CD4-positive, alpha-beta T cell treated with Interleukin-6 at 100 ng/mL for 8 hours (primary cell): ENCODE data around the gene ADGRL3.

Experiments used
- DNase-seq: peaks from one replicate; pipeline ENCODE4 v3.0.0-alpha.2; 2020; ENCODE audit warnings: mixed read lengths, low spot score

Gene ADGRL3

DNA sequence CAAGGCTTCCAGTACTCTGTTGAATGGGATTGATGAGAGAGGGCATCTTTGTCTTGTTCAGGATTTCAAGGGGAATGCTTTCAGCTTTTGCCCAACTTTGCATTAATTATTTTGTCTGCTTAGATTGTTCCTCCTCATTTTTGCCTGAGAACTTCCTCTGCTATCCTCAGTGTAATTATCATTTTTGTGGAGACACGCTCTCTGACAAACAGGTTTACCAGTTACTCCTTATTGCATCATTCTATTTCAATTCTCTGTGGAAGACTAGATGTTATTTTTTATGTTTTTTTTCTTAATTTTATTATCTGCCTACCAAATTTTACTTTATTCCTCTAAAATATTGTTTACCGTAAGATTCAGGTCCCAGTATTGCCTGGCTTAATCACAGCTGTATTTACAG is 349.2 kb downstream of the ADGRL3 start:
- no peak for DNase-seq

DNA sequence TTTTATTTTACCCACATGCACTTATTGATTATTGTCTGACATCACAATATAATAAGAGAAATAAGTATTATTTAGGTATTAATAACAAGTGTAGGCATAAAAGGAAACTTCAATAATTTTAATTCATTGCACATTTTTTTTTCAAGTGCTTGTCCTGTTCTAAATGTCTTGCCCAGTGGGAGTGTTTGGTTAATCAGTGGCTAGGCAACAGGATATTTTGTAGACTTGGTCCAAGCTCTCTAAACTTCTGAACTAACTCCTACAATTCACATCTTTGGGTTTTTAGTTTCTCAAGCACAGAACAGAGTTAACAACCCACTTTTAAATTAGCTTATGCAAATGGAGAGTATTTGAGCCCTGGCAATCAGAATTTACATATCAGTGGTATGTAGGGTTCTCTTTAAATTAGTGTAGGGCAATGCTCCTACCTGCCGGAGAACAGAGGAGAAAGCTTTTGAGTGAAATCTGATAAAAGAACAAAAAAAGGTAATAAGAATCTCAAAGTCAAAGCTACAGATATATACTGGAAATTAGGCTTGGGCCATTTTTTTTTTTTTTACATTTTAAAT is 353.5 kb downstream of the ADGRL3 start:
- no peak for DNase-seq

DNA sequence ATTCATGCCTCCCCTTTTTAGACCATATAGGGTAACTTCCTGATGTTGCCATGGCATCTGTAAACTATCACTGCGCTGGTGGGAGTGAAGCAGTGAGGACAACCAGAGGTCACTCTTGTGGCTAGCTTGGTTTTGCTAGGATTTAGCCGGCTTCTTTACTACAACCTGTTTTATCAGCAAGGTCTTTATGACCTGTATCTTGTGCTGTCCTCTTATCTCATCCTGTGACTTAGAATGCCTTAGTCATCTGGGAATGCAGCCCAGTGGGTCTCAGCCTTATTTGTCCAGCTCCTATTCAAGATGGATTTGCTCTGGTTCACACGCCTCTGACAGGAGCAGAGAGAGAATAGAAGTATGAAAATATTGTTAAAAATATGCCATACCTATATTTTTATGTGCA is 355.7 kb downstream of the ADGRL3 start:
- DNase-seq = no peak

GRCh38 chr4:61556277-61556676 is 356.2 kb downstream of the ADGRL3 start:
- DNase-seq = no peak

- no peak for DNase-seq
Observed at GRCh38 chr4:61559396-61559795, 359.3 kb downstream of the ADGRL3 start.

DNA sequence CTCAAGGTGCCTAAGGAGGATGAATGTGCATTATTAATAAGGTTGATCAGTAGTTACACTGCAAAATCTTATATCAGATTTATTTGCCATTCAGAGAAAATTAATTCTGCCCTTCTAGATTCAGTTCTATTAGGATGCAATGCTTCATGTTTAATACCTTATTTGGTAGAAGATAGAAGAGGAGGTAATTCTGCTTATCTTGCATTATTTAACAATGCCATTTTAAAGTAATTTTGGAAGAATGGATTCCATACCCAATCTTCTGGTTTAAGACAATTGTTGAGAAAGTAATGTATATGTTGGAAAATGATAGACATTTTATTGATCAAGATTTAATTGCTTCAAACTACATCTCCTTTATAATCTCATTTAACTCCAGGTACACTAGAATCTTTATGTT is 360.9 kb downstream of the ADGRL3 start:
- no peak for DNase-seq

DNA sequence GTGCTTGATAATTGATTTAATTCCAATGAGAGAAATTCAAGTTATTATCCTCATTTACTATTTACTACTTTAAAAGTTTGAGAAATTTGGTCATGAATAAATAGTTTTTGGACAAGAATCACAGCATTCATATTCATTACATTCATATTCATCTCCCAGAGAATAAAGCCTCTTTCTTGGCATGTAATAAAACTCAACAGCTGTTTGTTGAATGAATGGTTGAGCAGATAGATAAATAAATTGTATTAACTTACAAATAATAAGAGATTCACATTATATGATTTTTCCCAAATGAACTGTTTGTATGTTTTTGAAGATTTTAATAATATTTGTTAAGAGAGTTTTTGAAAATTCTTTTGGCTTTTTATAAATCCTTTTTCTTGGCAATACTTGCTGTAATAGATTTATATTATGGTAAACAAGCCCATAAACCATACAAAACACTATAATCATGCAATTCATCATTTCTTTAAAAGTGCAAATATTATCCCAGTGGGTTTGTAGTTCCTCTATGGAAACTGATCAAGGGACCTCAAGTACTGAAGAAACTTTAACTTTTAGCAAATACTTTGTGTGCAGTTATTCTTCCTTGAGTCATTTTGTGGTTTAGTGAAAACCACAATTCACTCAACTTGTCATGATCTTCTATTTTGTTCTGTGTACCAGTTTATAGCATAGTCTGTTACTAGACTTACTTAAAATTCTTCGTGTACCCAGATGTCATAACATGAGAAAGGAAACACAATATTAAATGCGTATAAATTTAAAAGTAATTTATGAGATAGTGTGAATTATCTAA is 371.8 kb downstream of the ADGRL3 start:
- DNase-seq = no peak

DNA sequence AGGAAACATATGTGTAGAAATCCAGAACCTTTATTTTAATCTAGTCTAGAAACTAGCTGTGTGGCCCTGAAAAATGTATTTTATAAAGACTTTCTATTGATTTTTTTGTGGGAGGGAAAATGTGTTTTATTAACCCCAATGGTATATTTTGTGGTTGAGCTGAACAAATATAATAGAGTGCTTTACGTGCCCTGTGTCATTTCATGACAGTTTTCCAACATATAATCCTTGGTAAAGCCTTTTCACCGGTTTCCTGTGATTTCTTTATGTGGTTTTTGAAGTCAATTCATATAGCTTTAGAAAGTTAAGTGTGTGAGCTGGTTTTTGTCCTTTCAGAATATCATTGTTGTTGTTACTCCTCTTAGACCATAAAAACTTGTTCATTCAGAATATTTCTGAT is 375.7 kb downstream of the ADGRL3 start:
- DNase-seq = no peak

- no peak for DNase-seq
Observed at GRCh38 chr4:61579786-61580185, 379.7 kb downstream of the ADGRL3 start.

GRCh38 chr4:61580721-61581377 is 380.7 kb downstream of the ADGRL3 start:
- no peak for DNase-seq

- no peak for DNase-seq
Observed at GRCh38 chr4:61583696-61584095, 383.6 kb downstream of the ADGRL3 start.

DNA sequence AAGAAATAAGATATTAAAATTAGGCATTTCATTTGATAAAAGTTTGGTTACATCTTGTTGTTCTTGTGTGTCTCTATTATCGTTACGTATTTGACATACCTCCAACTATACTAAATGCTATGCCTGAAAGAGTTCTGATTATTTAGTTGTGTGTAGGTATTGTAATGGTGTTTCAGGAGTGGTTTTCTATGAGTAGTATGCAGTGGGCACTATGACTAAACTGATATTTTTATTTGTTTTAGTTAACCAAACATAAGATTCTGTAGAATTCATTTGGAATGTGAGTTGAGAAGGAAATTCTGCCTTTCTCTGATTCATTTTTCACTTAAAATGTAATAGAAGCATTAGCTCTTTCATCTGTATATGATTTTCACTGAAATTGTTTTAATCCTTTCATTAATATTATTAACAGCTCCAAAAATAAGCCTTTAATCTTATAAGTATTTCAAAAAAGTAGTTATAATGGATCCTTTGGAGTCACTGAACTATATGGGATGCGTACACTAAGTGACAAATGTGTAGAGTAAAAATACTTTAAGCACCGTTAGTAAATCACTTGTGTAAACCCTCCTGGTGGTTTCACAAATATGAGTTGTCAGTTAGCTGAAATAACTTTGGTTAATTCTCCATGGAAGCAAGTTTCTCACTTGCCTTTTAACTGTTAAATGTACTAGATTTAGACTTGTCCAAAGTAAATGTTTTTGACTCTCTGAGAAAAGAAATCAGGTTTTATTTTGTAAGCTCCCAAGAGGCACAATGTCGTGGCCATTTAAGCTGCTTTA is 388.7 kb downstream of the ADGRL3 start:
- no peak for DNase-seq

DNA sequence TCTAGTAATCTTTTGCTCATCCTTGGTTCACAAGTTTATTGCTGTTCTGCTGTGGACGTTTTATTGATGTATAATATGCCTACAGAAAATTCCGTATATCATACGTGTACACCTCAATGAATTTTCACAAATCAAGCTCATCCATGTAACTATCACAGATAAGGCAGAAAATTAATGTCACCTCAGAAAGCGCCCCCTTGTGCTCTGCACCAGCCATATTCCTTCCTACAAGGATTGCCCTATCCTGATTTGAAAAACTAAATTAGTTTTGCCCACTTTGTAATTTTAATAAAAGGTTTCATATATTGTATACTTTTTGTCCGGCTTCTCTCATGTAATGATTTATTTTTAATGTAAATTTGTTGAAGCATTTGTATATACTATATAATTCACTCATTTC is 390.8 kb downstream of the ADGRL3 start:
- DNase-seq = no peak

DNA sequence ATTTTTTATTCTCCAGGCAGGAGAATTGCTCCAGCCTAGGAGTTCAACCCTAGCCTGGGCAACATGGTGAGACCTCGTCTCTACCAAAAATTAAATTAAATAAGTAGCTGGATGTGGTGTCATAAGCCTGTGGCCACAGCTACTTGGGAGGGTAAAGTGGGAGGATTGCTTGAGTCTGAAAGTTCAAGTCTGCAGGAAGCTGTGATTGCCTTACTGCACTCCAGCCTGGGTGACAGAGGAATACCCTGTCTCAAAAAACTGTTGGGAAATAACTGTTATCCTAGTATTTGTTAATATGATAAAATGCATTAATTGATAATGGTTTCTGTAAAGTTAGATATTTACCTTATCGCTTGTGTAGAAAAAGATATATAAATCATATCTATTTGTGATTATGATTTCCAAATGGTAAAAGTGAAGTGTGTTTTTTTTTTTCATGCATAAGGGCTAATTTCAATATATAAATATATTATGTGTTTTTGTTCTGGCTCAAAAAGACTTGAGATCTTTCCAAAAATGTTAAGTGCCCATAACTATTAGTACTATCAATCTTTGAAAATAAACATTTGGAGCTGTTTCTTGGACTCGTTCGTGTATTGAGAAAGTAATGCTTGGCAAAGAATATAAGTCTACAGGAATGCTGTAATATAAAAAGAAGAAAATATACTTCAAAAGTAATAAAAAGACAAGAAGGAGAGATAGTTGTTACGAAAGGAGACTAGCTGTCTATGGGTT is 396.6 kb downstream of the ADGRL3 start:
- DNase-seq = no peak

DNA sequence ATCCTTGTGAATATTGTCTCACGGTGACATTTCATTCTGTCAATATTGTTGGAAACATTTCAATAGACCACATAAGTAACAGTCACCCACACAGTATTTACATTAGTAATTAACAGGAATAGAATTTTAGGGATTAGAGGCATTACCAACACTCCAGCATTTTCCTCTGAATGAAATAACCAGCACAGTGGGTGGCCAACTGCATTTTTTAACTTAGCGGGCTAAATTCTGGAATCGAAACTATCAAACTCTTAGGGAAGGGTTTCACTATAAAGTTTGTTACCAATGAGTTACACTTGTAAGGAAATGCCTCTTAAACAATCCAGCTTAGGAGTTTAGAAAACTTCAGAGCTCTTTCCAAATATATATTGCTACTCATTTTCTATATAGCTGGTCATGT is 403.0 kb downstream of the ADGRL3 start:
- no peak for DNase-seq

GRCh38 chr4:61604054-61604453 is 403.9 kb downstream of the ADGRL3 start:
- no peak for DNase-seq

- DNase-seq = no peak
Observed at GRCh38 chr4:61605984-61606383, 405.9 kb downstream of the ADGRL3 start.

DNA sequence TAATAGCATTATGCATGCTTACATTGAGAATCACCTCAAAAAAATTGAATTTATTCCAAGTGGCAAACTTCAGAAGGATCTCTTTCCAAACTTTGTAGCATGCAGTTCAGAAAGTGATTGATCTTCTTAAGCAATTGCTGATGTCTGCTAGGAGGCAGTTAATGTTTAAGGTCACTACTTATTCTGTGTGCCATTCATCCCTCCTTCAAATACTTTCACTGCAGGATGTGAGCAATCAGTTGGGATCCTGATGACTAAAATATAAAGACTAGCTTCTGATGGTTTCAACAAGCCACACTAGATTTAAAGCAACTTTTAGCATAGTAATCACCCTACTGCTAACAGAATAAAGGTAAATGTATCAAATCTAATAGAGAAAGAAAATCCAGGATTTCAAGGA is 414.1 kb downstream of the ADGRL3 start:
- no peak for DNase-seq

- no peak for DNase-seq
Observed at GRCh38 chr4:61619528-61619927, 419.4 kb downstream of the ADGRL3 start.

GRCh38 chr4:61628282-61628681 is 428.2 kb downstream of the ADGRL3 start:
- no peak for DNase-seq

- DNase-seq = no peak
Observed at GRCh38 chr4:61628727-61629126, 428.6 kb downstream of the ADGRL3 start.

DNA sequence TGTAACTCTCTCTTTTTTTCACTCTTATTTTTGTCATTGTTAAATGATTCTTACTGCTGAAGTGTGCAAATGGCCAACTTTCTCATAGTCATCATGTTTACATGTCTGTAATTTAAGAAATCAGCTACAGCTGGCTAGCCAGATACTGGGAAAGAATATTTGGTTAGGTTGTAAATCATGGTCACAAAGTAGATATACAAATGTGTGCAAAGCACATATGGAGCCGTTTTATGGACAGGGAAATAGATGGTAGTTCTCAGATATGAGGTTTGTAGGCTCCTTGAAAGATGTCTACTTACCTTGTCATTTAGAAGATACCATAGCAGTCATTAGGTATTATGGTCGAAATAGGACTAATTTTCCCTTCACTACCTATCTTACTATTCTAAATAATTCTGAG is 430.4 kb downstream of the ADGRL3 start:
- DNase-seq = no peak
